Endothelial cell of umbilical vein (primary cell): Measurements from ENCODE around the gene GRIK1. TPM values are rescaled to one million over a fixed set of nuclear protein-coding genes. Genes with fewer than 3 reads are reported as not detected.

Experiments
- BruUV-seq: library from RNA; stranded (reverse); fragments of 400-500 nt; replicated peaks from 2 replicates; lab custom pipeline; 2021; lab: Mats Ljungman, UMichigan
- CTCF ChIA-PET: fragments of 300-600, 350-600 bp; sonication (Branson Sonifier 250); formaldehyde crosslinking; loops from one replicate; lab custom pipeline; 2021; ENCODE audit warnings: antibody characterized with exemption, inconsistent platforms; lab: Charles Lee
- POLR2A ChIA-PET: fragments of 300-600, 350-600 bp; sonication (Branson Sonifier 250); formaldehyde crosslinking; loops from one replicate; lab custom pipeline; 2021; ENCODE audit warnings: antibody characterized with exemption, inconsistent platforms; lab: Charles Lee
- DNase-seq: peaks from one replicate; pipeline ENCODE4 v3.0.0-alpha.2; 2011; ENCODE audit warnings: low read depth, low spot score
- FAIRE-seq: peaks from 2 replicates; lab custom pipeline; 2011; peaks lifted over from hg19 to GRCh38; lab: Jason Lieb, UNC
- H2AFZ ChIP-seq: 2 replicates; pipeline ENCODE4 v1.6.0; 2012; ENCODE audit warnings: low read depth, low read length, control low read depth, inconsistent platforms
- H3K27ac ChIP-seq: 2 replicates; pipeline ENCODE4 v1.5.1; 2011; ENCODE audit warnings: low read depth, mild to moderate bottlenecking, control low read depth, low read length, moderate library complexity; ENCODE audit not compliant: insufficient read depth
- H3K27me3 ChIP-seq, 2 experiments: 2 replicates each; pipeline versions ENCODE4 v1.6.0 to v1.6.1; 2011; ENCODE audit warnings: low read length in 2 of 2, mixed read lengths in 1 of 2; ENCODE audit not compliant: control insufficient read depth in 2 of 2, insufficient read depth in 2 of 2
- H3K36me3 ChIP-seq, 2 experiments: 2 replicates in 1 of 2; 3 replicates in 1 of 2; pipeline ENCODE4 v1.5.1; 2011; ENCODE audit warnings: low read length in 2 of 2, mild to moderate bottlenecking in 1 of 2, moderate library complexity in 1 of 2; ENCODE audit not compliant: control insufficient read depth in 2 of 2, insufficient read depth in 2 of 2; ENCODE audit errors: extremely low read depth in 1 of 2
- H3K4me1 ChIP-seq: 3 replicates; pipeline ENCODE4 v1.5.1; 2011; ENCODE audit warnings: mild to moderate bottlenecking, low read length; ENCODE audit not compliant: control insufficient read depth, insufficient read depth; ENCODE audit errors: extremely low read depth
- H3K4me2 ChIP-seq: 2 replicates; pipeline ENCODE4 v1.6.1; 2011; ENCODE audit warnings: low read length, control low read depth, mixed read lengths; ENCODE audit not compliant: insufficient read depth
- H3K4me3 ChIP-seq, 3 experiments: fragments of 200-600 bp in 1 of 3; sonication (generic), shearing (Covaris generic) in 1 of 3; replicated peaks in 1 of 3; 2 replicates each; pipeline ENCODE4 v1.5.1; 2011 to 2016; ENCODE audit warnings: control low read depth in 3 of 3, low read length in 3 of 3, mild to moderate bottlenecking in 2 of 3, inconsistent platforms in 1 of 3, low read depth in 1 of 3, moderate library complexity in 1 of 3; ENCODE audit not compliant: insufficient read depth in 1 of 3
- H3K79me2 ChIP-seq: 2 replicates; pipeline ENCODE4 v1.6.0; 2012; ENCODE audit warnings: low read length, inconsistent platforms; ENCODE audit not compliant: control insufficient read depth, insufficient read depth
- H3K9ac ChIP-seq: replicated peaks from 2 replicates; pipeline ENCODE3; 2011; ENCODE audit warnings: low read length, control low read depth; ENCODE audit not compliant: insufficient read depth; ENCODE audit errors: extremely low read depth
- H3K9me1 ChIP-seq: replicated peaks from 3 replicates; pipeline ENCODE4 v1.6.0; 2011; ENCODE audit warnings: mild to moderate bottlenecking, low read length; ENCODE audit not compliant: control insufficient read depth, insufficient read depth; ENCODE audit errors: extremely low read depth
- H3K9me3 ChIP-seq: replicated peaks from 2 replicates; pipeline ENCODE4 v1.5.1; 2012; ENCODE audit warnings: low read length, inconsistent platforms; ENCODE audit not compliant: control insufficient read depth, insufficient read depth
- H4K20me1 ChIP-seq: replicated peaks from 2 replicates; pipeline ENCODE3; 2011; ENCODE audit warnings: mild to moderate bottlenecking, low read length; ENCODE audit not compliant: control insufficient read depth, insufficient read depth; ENCODE audit errors: extremely low read depth
- EZH2 ChIP-seq: IDR thresholded peaks from 2 replicates; pipeline ENCODE4 v1.6.1; 2012; ENCODE audit warnings: borderline replicate concordance, low read depth, mild to moderate bottlenecking, moderate library complexity, low read length, inconsistent platforms; ENCODE audit not compliant: severe bottlenecking
- FOS ChIP-seq: IDR thresholded peaks from 2 replicates; pipeline ENCODE4 v1.6.1; 2011; ENCODE audit warnings: mild to moderate bottlenecking, low read length, moderate library complexity, borderline replicate concordance; ENCODE audit not compliant: insufficient read depth
- GATA2 ChIP-seq: IDR thresholded peaks from 2 replicates; pipeline ENCODE4 v1.7.0; 2011; ENCODE audit warnings: low read depth, mild to moderate bottlenecking, moderate library complexity, mixed read lengths, low read length; ENCODE audit not compliant: insufficient read length, insufficient read depth
- JUN ChIP-seq: IDR thresholded peaks from 2 replicates; pipeline ENCODE4 v1.6.1; 2011; ENCODE audit warnings: borderline replicate concordance, low read depth; ENCODE audit not compliant: insufficient read length, insufficient read depth
- MAX ChIP-seq: IDR thresholded peaks from 2 replicates; pipeline ENCODE4 v1.6.1; 2011; ENCODE audit not compliant: insufficient read depth, insufficient read length
- MYC ChIP-seq: IDR thresholded peaks from one replicate; pipeline ENCODE4 v1.6.1; 2011; ENCODE audit warnings: mild to moderate bottlenecking, low read depth, low read length
- POLR2A ChIP-seq: IDR thresholded peaks from 2 replicates; pipeline ENCODE4 v1.6.1; 2012; ENCODE audit warnings: low read depth, mild to moderate bottlenecking, control low read depth, low read length
- POLR2AphosphoS5 ChIP-seq: IDR thresholded peaks from 2 replicates; pipeline ENCODE4 v1.6.1; 2012; ENCODE audit warnings: low read depth, mild to moderate bottlenecking, control low read depth, low read length, moderate library complexity; ENCODE audit not compliant: insufficient read depth
- dilution Hi-C: fragments of 300-500 bp; cut with MboI; formaldehyde crosslinking; loops from one replicate; pipeline ENCODE4 v1.15.0; 2019; ENCODE audit warnings: low sequenced_read_pairs; ENCODE audit not compliant: extremely low pct_ligation_motif_present
- intact Hi-C: fragments of 100-400 bp; cut with micrococcal nuclease; formaldehyde crosslinking; loops from one replicate; pipeline ENCODE4 v1.10.0; 2022
- polyA plus RNA-seq, 4 experiments: library from polyadenylated mRNA; depleted of rRNA in 3 of 4; stranded (reverse) in 3 of 4; unstranded in 1 of 4; fragments of >200 nt; gene quantifications; 2 replicates each; pipeline versions ENCODE4 v1.2.1 to v1.2.3, GENCODE V29; 2011 to 2012; ENCODE audit warnings: missing spikeins in 1 of 4
- total RNA-seq: library from RNA; stranded (reverse); gene quantifications from 2 replicates; pipeline ENCODE4 v1.2.3, GENCODE V29; 2021
- TF ChIP-seq, protein P1 (sequence below), 2 donors: IDR thresholded peaks; 1 replicate in 1 of 2; 2 replicates in 1 of 2; pipeline ENCODE4 v1.5.1; 2011; ENCODE audit warnings: low read length in 2 of 2, mild to moderate bottlenecking in 2 of 2, moderate library complexity in 2 of 2, control low read depth in 1 of 2, inconsistent platforms in 1 of 2, low read depth in 1 of 2; ENCODE audit not compliant: insufficient read depth in 1 of 2; ENCODE audit errors: extremely low read depth in 1 of 2

GRIK1 gene
- total and polyA plus RNA-seq, 2 donors (not counting 3 experiments of a cell fraction or from before 2014, with no cell fraction given), result not detected

DNA sequence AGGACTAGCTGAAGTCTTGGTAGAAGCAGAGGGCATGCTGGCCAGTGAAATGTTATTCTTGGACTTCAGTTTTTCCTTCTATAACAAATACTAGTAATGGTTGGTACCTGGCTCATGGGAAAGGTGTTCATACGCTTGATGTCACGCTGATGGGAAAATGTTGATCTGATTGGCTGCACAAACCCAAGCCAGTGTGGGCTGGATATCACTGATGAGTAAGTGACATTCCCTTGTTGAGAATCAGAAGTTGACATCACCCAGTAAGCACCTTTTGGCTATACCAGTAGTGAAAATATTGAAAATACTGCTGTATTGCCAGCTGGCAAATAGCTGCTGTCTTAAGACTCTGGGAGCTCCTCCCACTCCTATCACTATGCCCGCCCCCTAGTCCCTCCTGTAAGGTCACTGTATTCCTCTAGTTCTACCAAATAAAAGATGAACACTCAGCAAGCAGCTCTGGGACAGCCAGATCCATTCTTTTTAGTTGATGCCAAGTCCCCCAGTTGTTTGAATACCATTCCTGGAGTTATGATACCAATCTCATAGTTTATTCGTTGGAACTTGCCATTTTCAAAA lies 168.2 kb downstream of the GRIK1 start:
- no peaks in the 10 kb centered on the region for H3K9me1 ChIP-seq
- FAIRE-seq, result no peak
- TF ChIP-seq MAX (no peak), MYC (no peak), POLR2A (no peak), GATA2 (no peak), EZH2 (no peak), FOS (no peak), JUN (no peak), POLR2AphosphoS5 (no peak)
- TF ChIP-seq, protein P1, sequence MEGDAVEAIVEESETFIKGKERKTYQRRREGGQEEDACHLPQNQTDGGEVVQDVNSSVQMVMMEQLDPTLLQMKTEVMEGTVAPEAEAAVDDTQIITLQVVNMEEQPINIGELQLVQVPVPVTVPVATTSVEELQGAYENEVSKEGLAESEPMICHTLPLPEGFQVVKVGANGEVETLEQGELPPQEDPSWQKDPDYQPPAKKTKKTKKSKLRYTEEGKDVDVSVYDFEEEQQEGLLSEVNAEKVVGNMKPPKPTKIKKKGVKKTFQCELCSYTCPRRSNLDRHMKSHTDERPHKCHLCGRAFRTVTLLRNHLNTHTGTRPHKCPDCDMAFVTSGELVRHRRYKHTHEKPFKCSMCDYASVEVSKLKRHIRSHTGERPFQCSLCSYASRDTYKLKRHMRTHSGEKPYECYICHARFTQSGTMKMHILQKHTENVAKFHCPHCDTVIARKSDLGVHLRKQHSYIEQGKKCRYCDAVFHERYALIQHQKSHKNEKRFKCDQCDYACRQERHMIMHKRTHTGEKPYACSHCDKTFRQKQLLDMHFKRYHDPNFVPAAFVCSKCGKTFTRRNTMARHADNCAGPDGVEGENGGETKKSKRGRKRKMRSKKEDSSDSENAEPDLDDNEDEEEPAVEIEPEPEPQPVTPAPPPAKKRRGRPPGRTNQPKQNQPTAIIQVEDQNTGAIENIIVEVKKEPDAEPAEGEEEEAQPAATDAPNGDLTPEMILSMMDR (IDR thresholded peaks at IDR 0.05; ENCODE audit: extremely low read depth in 1 of 2, insufficient read depth in 1 of 2, low read depth in 1 of 2, low read length in 2 of 2), result no peak
- no peaks in the 10 kb centered on the region for H3K4me1 ChIP-seq
- H3K9ac ChIP-seq, result no peak overlapping the region
- H3K27me3 ChIP-seq, result no peaks in the 10 kb centered on the region
- no peak overlapping the region for H3K4me3 ChIP-seq
- no peak for DNase-seq
- no peaks in the 10 kb centered on the region for H3K79me2 ChIP-seq
- no peak overlapping the region for H2AFZ ChIP-seq
- dilution Hi-C loops (no loop called here), intact Hi-C loops (no loop called here)
- ChIA-PET CTCF (no interaction called here), POLR2A (no interaction called here)
- no peaks in the 10 kb centered on the region for H4K20me1 ChIP-seq
- no peak overlapping the region for H3K4me2 ChIP-seq
- no peak overlapping the region for H3K27ac ChIP-seq
- no peaks in the 10 kb centered on the region for H3K36me3 ChIP-seq
- H3K9me3 ChIP-seq, result no peaks in the 10 kb centered on the region
- no TSS peak for BruUV-seq
